IPS-18a (cell line): Measurements from ENCODE around the gene MEN1.

Experiments used
- H3K27ac ChIP-seq: one replicate; pipeline ENCODE4 v1.5.1; 2013; ENCODE audit warnings: low read length
- H3K27me3 ChIP-seq: one replicate; pipeline ENCODE4 v1.6.1; 2013; ENCODE audit warnings: mild to moderate bottlenecking, low read length; ENCODE audit not compliant: control insufficient read depth, insufficient read depth
- H3K36me3 ChIP-seq: one replicate; pipeline ENCODE4 v1.6.1; 2013; ENCODE audit warnings: low read depth, low read length; ENCODE audit not compliant: control insufficient read depth
- H3K4me1 ChIP-seq: one replicate; pipeline ENCODE4 v1.6.1; 2013; ENCODE audit warnings: low read depth, low read length; ENCODE audit not compliant: control insufficient read depth
- H3K4me3 ChIP-seq: one replicate; pipeline ENCODE4 v1.5.1; 2013; ENCODE audit warnings: low read length
- H3K9ac ChIP-seq: one replicate; pipeline ENCODE4 v1.6.1; 2013; ENCODE audit warnings: mild to moderate bottlenecking, low read length, moderate library complexity
- H3K9me3 ChIP-seq: one replicate; pipeline ENCODE4 v1.6.1; 2013; ENCODE audit warnings: low read depth, low read length; ENCODE audit not compliant: control insufficient read depth

MEN1 gene

GRCh38 chr11:64794526-64794925 is 15.8 kb downstream of the MEN1 start:
- Histone ChIP-seq H3K4me1 (no peaks in the 10 kb centered on the region), H3K4me3 (no peak overlapping the region), H3K27ac (no peak overlapping the region), H3K27me3 (no peaks in the 10 kb centered on the region), H3K36me3 (peaks cover 4% of the 10 kb centered on the region), H3K9ac (no peak overlapping the region), H3K9me3 (no peaks in the 10 kb centered on the region)

- Histone ChIP-seq H3K4me1 (no peaks in the 10 kb centered on the region), H3K9me3 (no peaks in the 10 kb centered on the region), H3K4me3 (no peak overlapping the region), H3K27me3 (no peaks in the 10 kb centered on the region), H3K27ac (no peak overlapping the region), H3K9ac (no peak overlapping the region), H3K36me3 (peaks cover 4% of the 10 kb centered on the region)
Measured at GRCh38 chr11:64793271-64794160, 16.8 kb downstream of the MEN1 start.

GRCh38 chr11:64792482-64792881 is 17.9 kb downstream of the MEN1 start:
- Histone ChIP-seq H3K9ac (no peak overlapping the region), H3K36me3 (peaks cover 4% of the 10 kb centered on the region), H3K9me3 (no peaks in the 10 kb centered on the region), H3K4me3 (no peak overlapping the region), H3K4me1 (no peaks in the 10 kb centered on the region), H3K27ac (no peak overlapping the region), H3K27me3 (no peaks in the 10 kb centered on the region)

GRCh38 chr11:64791781-64792291 is 18.5 kb downstream of the MEN1 start:
- Histone ChIP-seq H3K9me3 (no peaks in the 10 kb centered on the region), H3K27me3 (no peaks in the 10 kb centered on the region), H3K4me3 (no peak overlapping the region), H3K36me3 (peaks cover 4% of the 10 kb centered on the region), H3K4me1 (no peaks in the 10 kb centered on the region), H3K27ac (no peak overlapping the region), H3K9ac (no peak overlapping the region)

- no peak overlapping the region for H3K4me3 ChIP-seq
- H3K36me3 ChIP-seq, result no peaks in the 10 kb centered on the region
- no peak overlapping the region for H3K27ac ChIP-seq
- no peak overlapping the region for H3K9ac ChIP-seq
- no peaks in the 10 kb centered on the region for H3K27me3 ChIP-seq
- H3K9me3 ChIP-seq, result no peaks in the 10 kb centered on the region
- H3K4me1 ChIP-seq, result no peaks in the 10 kb centered on the region
Measured at GRCh38 chr11:64790205-64791095, 19.9 kb downstream of the MEN1 start.

- no peaks in the 10 kb centered on the region for H3K4me1 ChIP-seq
- no peaks in the 10 kb centered on the region for H3K27me3 ChIP-seq
- H3K9ac ChIP-seq, result no peak overlapping the region
- H3K4me3 ChIP-seq, result no peak overlapping the region
- H3K9me3 ChIP-seq, result no peaks in the 10 kb centered on the region
- H3K36me3 ChIP-seq, result no peaks in the 10 kb centered on the region
- no peak overlapping the region for H3K27ac ChIP-seq
Measured at GRCh38 chr11:64789331-64790204, 20.8 kb downstream of the MEN1 start.

GRCh38 chr11:64788321-64789215 is 21.8 kb downstream of the MEN1 start:
- no peaks in the 10 kb centered on the region for H3K27me3 ChIP-seq
- no peak overlapping the region for H3K9ac ChIP-seq
- no peak overlapping the region for H3K27ac ChIP-seq
- H3K36me3 ChIP-seq, result no peaks in the 10 kb centered on the region
- no peaks in the 10 kb centered on the region for H3K4me1 ChIP-seq
- H3K4me3 ChIP-seq, result no peak overlapping the region
- H3K9me3 ChIP-seq, result no peaks in the 10 kb centered on the region

- Histone ChIP-seq H3K27ac (no peak overlapping the region), H3K9me3 (no peaks in the 10 kb centered on the region), H3K36me3 (no peaks in the 10 kb centered on the region), H3K27me3 (no peaks in the 10 kb centered on the region), H3K9ac (no peak overlapping the region), H3K4me3 (no peak overlapping the region), H3K4me1 (no peaks in the 10 kb centered on the region)
Measured at GRCh38 chr11:64787526-64788320, 22.6 kb downstream of the MEN1 start.

- no peaks in the 10 kb centered on the region for H3K36me3 ChIP-seq
- H3K4me1 ChIP-seq, result no peaks in the 10 kb centered on the region
- H3K4me3 ChIP-seq, result no peak overlapping the region
- no peak overlapping the region for H3K9ac ChIP-seq
- no peaks in the 10 kb centered on the region for H3K27me3 ChIP-seq
- no peaks in the 10 kb centered on the region for H3K9me3 ChIP-seq
- no peak overlapping the region for H3K27ac ChIP-seq
Measured at GRCh38 chr11:64786308-64786707, 24.0 kb downstream of the MEN1 start.
